Measurements from ENCODE around the gene PARD6G.
"Not testable (repeated sequence)": the region's sequence is repeated elsewhere in the genome, so short reads cannot be mapped to it uniquely, and the experiment has no call there.

Gene PARD6G

GRCh38 chr18:80247393-80247841 lies at the start of gene PARD6G:
Gene PARD6G (minus strand): TSS chr18:80247514. CDS start chr18:80247348, 166 bp downstream.
- TF ChIP-seq CTCF (IDR thresholded peaks at IDR 0.05; ENCODE audit: control extremely low read depth, extremely low read depth, low read depth, missing control alignments) = no peak
- DNase-seq (ENCODE audit: extremely low spot score) = peak; percentile 91
- CTCF ChIA-PET = interaction anchor here (1.1 to 3.8 kb wide), 5 partner anchors 7 to 87 kb away, joined by 3 to 10 read pairs (median 3); no protein-coding TSS in a partner anchor
- POLR2A ChIA-PET = interaction anchor here (0.6 kb wide), 2 partner anchors 75 to 100 kb away, joined by 3 to 4 read pairs; no protein-coding TSS in a partner anchor

GRCh38 chr18:80262241-80263033 lies 15.1 kb upstream of the PARD6G start:
- CTCF ChIA-PET; POLR2A ChIA-PET; DNase-seq (ENCODE audit: extremely low spot score): not testable (repeated sequence)
- TF ChIP-seq CTCF (IDR thresholded peaks at IDR 0.05; ENCODE audit: control extremely low read depth, extremely low read depth, low read depth, missing control alignments) = peak; percentile 38

GRCh38 chr18:80259610-80260009 lies 12.3 kb upstream of the PARD6G start:
- ChIA-PET CTCF (interaction anchor here (1.6 to 2.0 kb wide), 2 partner anchors 101 to 105 kb away, joined by 5 to 10 read pairs; no protein-coding TSS in a partner anchor), POLR2A (no interaction called here)
- TF ChIP-seq CTCF (IDR thresholded peaks at IDR 0.05; ENCODE audit: control extremely low read depth, extremely low read depth, low read depth, missing control alignments) = no peak
- DNase-seq (ENCODE audit: extremely low spot score) = no peak

GRCh38 chr18:80258640-80259039 lies 11.3 kb upstream of the PARD6G start:
- ChIA-PET POLR2A (no interaction called here), CTCF (interaction anchor here (0.7 to 7.4 kb wide), 4 partner anchors 58 to 101 kb away, joined by 6 to 75 read pairs (median 9); no protein-coding TSS in a partner anchor)
- no peak for TF ChIP-seq CTCF (IDR thresholded peaks at IDR 0.05; ENCODE audit: control extremely low read depth, extremely low read depth, low read depth, missing control alignments)
- DNase-seq (ENCODE audit: extremely low spot score) = no peak

DNA sequence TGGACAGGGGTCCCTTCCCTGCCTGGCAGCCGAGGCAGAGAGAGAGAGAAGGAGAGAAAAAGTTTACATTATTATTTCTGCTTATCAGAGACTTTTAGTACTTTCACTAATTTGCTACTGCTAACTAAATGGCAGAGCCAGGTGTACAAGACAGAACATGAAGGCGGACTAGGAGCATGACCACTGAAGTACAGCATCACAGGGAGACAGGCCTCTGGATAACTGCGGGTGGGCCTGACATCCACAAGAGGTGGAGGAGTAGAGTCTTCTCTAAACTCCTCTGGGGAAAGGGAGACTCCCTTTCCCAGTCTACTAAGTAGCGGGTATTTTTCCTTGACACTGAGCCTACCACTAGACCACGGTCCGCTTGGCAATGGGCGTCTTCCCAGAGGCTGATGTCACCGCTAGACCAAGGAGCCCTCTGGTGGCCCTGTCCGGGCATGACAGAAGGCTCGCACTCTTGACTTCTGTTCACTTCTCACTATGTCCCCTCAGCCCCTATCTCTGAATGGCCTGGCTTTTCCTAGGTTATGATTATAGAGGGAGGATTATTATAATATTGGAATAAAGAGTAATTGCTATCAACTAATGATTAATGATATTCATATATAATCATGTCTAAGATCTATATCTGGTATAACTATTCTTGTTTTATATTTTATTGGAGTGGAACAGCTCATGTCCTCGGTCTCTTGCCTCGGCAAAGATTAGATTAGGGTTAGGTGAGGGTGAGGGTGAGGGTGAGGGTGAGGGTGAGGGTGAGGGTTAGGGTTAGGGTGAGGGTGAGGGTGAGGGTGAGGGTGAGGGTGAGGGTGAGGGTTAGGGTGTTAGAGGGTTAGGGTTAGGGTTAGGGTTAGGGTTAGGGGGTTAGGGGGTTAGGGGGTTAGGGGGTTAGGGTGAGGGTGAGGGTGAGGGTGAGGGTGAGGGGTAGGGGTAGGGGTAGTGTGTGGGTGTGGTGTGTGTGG lies 10.5 kb upstream of the PARD6G start:
- CTCF ChIA-PET = interaction anchor here (0.7 to 7.4 kb wide), 8 partner anchors 17 to 100 kb away, joined by 5 to 75 read pairs (median 8); no protein-coding TSS in a partner anchor
- DNase-seq (ENCODE audit: extremely low spot score); POLR2A ChIA-PET: not testable (repeated sequence)

More for the DNA sequence above, 10.5 kb upstream of the PARD6G start:
- peak; percentile 80 for TF ChIP-seq CTCF (IDR thresholded peaks at IDR 0.05; ENCODE audit: control extremely low read depth, extremely low read depth, low read depth, missing control alignments)

Data from GM10248 (cell line).